Gastrocnemius medialis (tissue), 4 donors: Measurements from ENCODE around the gene INSRR.

Experiments
- CTCF ChIP-seq, 5 experiments: fragments of 450-650 bp in 3 of 5; fragments of 200-600 bp in 2 of 5; sonication (generic) in 2 of 5; IDR thresholded peaks in 4 of 5; conservative IDR thresholded peaks in 1 of 5; 1 replicate in 4 of 5; 2 replicates in 1 of 5; pipeline ENCODE4 v1.5.1; 2016 to 2019; ENCODE audit warnings: antibody characterized with exemption in 5 of 5, mild to moderate bottlenecking in 3 of 5, moderate library complexity in 3 of 5
- POLR2A ChIP-seq, 2 donors: fragments of 450-650 bp; IDR thresholded peaks; one replicate each; pipeline ENCODE4 v1.6.1; 2017; ENCODE audit warnings: antibody characterized with exemption in 2 of 2, mild to moderate bottlenecking in 2 of 2, moderate library complexity in 2 of 2

GRCh38 chr1:156795374-156795733 is 63.6 kb downstream of the INSRR start:
- no peak for TF ChIP-seq CTCF (IDR thresholded peaks at IDR 0.05 in 4 of 5, conservative IDR thresholded peaks at IDR 0.05 in 1 of 5)
- no peak for TF ChIP-seq POLR2A (IDR thresholded peaks at IDR 0.05)
